IPS-18c (cell line): Measurements from ENCODE around the gene DSCAM.

Source experiments
- H3K4me3 ChIP-seq: 2 replicates; pipeline ENCODE4 v1.7.0; 2013; ENCODE audit warnings: low read depth, mild to moderate bottlenecking, low read length, moderate library complexity; ENCODE audit not compliant: insufficient read depth
- H3K9me3 ChIP-seq: one replicate; pipeline ENCODE4 v1.6.1; 2013; ENCODE audit warnings: mild to moderate bottlenecking, low read length, moderate library complexity; ENCODE audit not compliant: control insufficient read depth, insufficient read depth

The DSCAM gene

DNA sequence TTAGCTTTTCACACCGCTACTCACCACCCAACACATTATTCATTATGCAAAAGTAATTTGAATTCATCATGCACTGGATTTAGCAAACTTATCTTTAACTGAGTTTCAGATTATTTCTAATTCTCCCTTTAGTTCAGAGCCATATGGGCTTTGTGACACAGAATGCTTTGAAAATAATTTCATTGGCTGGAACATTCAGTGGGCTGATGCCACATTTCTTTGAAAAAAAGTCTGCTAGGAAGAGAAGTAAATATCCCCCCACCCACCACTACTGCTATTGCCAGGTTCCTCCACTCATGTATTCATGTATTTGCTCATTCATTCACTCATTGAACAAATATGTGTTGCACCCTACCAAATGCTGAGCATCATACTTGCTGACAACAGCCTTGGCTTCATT is 280.5 kb downstream of the DSCAM start:
- H3K9me3 ChIP-seq, result no peaks in the 10 kb centered on the region
- no peak overlapping the region for H3K4me3 ChIP-seq

DNA sequence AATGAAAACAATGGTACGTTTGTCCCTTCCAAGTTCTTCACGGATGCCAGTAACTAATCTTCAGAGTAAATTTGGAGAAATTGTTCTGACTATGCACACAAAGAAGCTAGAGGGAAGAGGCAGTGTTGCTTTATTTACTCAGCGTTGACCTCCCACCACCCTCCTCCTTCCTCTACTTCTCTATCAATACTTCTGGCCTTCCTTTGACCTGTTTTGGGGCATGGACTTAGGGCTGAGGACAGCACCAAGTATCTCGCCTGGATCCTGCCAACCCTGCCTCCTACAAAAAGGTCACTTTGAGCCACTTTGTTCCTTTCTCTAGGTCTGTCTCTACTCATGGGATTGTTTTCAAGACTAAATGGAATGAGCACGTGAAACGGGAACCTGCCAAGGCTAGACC is 282.6 kb downstream of the DSCAM start:
- H3K4me3 ChIP-seq, result no peak overlapping the region

DNA sequence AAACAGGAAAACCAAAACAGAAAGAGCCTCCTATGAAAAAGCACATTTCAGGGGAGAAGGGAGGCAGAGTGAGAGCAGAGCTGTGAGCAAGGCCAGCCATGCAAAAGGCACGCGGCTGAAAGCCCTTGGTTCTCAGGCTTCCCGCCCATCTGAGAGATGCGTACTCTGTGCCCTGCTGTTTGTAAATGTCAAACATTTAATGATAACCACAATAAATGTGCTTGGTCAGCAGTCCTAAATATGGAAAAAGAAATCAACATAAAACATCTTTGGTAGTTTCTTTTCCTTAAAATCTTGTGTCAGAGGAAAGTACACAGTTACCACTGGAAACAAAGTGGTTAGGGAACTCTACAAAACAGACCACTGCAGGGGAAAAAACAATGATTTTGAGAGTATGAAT is 283.1 kb downstream of the DSCAM start:
- no peaks in the 10 kb centered on the region for H3K9me3 ChIP-seq
- no peak overlapping the region for H3K4me3 ChIP-seq

More for the DNA sequence above, 282.6 kb downstream of the DSCAM start:
- H3K9me3 ChIP-seq, result no peaks in the 10 kb centered on the region

DNA sequence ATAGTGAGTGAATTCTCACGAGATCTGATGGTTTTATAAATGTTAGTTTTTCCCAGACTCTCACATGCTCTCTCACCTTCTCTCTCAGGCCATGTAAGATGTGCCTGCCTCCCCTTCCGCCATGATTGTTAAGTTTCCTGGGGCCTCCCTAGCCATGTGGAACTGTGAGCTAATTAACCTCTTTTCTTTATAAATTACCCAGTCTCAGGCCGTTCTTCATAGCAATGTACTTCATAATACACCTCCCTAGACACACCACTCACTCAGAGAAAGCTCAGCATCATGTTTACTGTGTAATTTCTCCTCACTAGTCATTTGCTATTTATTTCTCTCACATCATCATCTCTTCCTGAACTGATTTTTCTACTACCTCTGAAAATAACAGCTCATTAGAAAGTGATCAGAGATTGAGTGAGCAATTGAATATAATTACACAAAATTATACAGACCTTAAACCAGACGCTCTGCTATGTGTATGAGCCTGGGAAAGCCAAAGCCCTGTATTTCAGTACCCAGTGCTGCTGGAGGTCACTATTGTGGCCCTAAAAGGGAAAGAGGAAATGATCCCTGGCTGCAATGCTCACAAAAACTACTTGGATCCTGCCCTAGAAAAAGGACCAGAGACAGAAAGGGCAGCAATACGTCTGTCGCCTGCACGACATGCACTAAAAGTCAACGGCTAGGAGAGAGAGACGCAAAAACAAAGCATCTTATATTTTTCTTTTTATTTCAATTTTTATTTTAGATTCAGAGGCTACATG is 284.5 kb downstream of the DSCAM start:
- H3K9me3 ChIP-seq, result no peaks in the 10 kb centered on the region
- H3K4me3 ChIP-seq, result no peak overlapping the region

DNA sequence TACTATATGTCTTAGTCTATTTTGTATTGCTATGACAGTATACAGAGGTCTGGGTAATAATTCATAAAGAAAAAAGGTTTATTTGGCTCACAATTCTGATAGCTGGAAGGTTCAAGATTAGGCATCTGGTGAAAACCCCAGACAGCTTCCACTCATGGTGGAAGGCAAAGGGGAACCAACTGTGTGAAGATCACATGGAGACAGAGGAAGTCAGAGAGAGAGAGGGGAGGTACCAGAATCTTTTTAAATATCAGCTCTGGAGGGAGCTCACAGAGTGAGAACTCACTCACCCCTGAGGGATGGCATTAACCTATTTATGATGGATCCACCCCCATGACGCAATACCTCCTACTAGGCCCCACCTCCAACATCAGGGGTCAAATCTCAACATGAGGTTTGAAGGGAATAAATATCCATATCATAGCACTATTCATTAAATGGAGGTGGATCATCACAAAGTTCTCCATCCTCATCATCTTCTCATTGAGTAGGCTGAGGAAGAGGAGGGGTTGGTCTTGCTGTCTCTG is 290.5 kb downstream of the DSCAM start:
- H3K4me3 ChIP-seq, result no peak overlapping the region
- no peaks in the 10 kb centered on the region for H3K9me3 ChIP-seq

DNA sequence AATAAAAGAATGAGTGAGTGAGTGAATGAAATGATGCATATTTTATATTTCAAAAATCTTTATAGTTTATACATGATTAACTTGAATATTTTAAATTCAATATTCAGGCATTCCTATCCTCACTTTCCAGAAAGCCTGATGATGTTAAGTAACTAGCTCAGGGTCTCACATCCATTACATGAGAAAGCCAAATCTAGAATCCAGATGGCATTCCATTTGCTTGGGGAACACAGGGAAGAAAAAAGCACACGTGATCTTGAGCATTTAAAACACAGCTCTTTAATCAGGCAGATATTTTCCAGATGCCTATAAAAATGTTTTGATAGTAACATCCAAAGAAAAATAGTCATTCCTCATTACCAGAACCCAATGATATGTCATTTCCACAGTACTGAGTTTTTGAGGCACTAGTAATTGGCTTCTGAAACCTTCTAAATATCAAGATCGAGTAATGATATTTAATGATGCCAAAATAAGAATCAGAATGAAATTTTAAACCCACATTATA is 291.9 kb downstream of the DSCAM start:
- H3K9me3 ChIP-seq, result no peaks in the 10 kb centered on the region

DNA sequence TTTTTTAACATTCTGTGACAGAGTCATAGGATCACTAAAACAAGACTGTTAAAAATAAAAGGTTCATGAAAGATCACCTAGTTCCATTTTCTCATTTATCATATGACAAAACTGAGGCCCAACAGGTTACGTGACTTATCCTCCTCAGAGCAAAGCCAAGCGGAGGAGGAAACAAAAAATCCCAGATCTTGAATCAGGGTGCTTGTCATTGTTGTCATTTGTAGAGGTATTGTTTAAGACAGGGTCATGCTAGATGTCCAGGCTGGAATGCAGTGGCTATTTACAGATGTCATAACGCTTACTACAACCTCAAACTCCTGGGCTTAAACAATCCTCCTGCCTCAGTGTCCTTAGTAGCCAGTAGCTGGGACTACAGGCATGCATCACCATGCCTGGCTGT is 293.2 kb downstream of the DSCAM start:
- Histone ChIP-seq H3K9me3 (peaks cover 2% of the 10 kb centered on the region), H3K4me3 (no peak overlapping the region)

More for the DNA sequence above, 291.9 kb downstream of the DSCAM start:
- H3K4me3 ChIP-seq, result no peak overlapping the region

DNA sequence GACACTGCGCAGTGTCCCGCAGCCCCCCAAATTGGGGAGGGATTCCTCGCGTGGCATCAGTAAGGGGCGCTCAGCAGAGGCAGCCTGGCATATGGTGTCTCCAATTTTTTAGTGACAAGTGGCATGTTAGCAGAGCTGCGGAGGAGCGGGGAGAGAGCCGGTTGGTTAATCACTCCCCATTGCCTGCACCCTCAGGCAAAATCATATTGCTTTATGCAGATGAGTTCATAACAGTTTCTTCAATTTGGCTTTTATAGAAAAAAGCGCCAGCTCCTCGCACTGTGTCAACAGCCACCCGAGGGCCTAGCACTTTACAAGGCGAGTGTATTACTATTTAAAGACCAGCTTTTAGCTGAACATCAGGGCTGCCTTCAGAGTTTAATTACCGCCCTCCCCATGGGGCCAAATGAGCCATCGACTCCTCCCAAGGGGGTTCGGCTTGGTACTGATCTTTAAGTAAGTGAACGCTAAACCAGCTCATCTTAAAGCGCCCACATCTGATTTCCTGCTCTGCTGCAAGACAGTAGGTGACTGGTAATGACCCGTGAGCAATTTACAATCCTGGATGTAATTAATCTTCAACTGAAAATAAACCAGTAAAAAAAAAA is 298.9 kb downstream of the DSCAM start:
- H3K4me3 ChIP-seq, result no peak overlapping the region

DNA sequence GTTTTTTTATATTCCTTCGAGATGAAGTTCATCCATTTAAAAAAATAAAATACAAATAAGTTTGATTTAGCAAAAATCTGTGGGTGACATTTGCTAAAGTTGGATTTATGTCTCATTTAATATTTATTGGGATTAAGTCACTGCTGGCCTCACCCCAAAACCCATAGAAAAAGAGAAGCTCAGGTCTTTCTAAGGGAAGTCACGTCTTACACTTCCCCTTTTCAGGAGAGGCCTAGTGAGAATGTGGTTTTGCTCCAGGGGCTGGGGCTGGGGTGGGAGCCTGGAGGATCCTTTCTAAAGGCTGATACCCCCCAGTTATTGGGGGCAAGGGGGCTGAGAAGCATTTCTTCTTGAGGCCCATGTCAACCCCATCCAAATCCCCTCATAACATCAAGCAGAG is 300.3 kb downstream of the DSCAM start:
- H3K9me3 ChIP-seq, result peaks cover 2% of the 10 kb centered on the region
- H3K4me3 ChIP-seq, result no peak overlapping the region

More for the DNA sequence above, 298.9 kb downstream of the DSCAM start:
- H3K9me3 ChIP-seq, result peaks cover 2% of the 10 kb centered on the region

DNA sequence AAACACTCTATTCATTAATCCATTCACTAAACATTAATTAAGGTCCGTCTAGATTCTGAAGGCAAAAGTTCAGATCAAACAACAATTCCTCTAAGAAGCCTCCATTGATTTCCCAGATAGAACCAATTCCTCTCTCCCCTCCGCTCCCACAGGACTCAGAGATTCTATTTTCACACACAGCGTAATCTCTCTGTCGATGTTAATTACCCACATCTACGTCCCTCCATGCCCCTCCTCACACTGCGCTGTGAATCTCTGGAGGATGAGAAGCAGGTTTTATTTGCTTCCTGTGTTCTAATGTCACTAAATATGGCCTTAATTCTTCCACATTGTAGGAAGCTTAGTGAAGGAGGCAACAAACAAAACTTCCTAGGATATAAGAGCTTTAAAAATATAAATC is 306.7 kb downstream of the DSCAM start:
- Histone ChIP-seq H3K4me3 (no peak overlapping the region), H3K9me3 (no peaks in the 10 kb centered on the region)

DNA sequence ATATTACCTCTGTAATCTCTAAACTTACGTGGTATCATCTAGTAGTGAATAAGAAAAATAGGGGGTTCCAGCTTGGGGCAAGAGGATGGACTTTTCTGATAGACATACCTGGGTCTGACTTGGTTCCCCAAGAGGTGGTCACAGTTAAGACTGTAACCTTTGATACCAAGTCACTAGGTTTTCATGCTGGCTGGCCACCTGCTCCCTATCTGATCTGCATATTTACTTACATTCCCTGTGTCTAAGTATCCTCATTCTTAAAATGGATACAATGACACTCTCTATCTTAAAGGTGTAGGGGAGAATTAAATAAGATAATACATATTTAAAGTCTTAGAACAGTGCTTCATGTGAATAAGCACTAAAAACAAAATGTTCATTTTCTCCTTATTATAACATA is 312.1 kb downstream of the DSCAM start:
- no peaks in the 10 kb centered on the region for H3K9me3 ChIP-seq
- H3K4me3 ChIP-seq, result no peak overlapping the region

DNA sequence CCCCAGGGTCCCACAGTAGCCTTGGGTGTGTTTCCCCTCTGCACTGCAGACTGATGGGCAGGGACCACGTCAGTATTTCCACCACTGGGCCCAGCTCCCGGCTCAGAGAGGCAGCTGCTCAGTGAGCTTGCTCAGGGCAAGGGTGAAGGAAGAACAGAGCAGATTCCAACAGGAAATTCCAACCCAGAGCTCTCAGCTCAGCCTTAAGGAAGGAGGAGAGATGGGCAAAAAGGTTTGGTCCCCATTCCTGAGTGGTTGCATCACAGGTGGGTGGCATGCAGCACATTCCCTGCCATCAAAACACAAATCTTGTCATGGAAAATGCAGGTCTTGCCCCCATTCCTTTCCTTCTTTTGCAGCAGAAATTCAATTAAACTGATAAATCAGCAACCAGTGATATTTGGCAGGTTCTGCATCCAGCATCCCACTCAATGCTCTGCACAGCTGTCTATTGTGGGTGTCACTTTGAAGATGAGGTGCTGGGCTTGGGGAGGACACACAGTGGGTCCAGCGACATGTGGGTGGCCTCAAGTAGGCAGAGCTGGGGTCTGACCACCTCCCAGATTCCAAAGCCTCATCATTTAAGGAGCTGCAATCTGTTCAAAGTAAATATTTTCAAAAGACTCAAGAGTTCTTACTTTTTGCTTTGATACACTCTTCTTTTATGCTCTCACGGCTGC is 315.4 kb downstream of the DSCAM start:
- H3K9me3 ChIP-seq, result peaks cover 4% of the 10 kb centered on the region
- H3K4me3 ChIP-seq, result no peak overlapping the region

DNA sequence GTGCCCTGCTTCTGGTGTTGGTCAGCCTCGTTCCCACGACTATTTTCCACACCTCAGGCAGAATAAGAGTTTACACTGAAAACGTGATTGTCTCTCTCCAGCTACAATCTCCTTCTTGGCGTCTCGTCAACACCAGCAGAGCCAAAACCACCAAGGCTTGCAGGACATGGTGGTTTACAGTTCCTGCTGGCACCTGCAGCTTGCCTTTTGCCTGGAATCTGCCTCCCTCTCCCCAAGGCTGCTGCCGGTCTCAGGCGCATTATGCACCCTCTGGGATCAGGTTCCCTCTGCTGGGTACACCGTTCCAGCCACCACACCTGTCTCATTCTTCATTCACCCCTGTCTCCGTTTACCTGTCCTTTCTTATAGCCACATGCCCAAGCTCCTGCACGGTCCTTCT is 315.9 kb downstream of the DSCAM start:
- H3K4me3 ChIP-seq, result no peak overlapping the region

DNA sequence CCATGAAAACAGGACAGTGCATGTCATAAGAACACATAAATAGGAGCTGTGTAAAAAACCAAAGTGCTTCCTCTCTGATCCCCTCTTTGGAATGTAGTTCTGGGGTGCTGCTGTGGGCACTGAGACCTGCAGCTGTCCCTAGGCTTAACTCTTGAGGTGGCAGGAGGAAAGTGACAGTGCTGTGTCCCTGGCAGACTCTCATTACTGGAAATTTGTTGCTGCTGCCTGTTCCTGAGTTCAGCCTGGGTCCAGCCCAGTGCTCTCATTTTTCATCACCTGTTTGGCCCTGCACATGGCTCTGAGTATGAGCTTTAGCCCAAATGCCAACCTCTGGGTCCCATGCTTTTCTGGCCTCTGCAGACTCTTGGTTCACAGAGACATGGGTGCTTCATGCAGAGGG is 329.3 kb downstream of the DSCAM start:
- Histone ChIP-seq H3K9me3 (no peaks in the 10 kb centered on the region), H3K4me3 (no peak overlapping the region)

More for the DNA sequence above, 315.9 kb downstream of the DSCAM start:
- peaks cover 4% of the 10 kb centered on the region for H3K9me3 ChIP-seq

DNA sequence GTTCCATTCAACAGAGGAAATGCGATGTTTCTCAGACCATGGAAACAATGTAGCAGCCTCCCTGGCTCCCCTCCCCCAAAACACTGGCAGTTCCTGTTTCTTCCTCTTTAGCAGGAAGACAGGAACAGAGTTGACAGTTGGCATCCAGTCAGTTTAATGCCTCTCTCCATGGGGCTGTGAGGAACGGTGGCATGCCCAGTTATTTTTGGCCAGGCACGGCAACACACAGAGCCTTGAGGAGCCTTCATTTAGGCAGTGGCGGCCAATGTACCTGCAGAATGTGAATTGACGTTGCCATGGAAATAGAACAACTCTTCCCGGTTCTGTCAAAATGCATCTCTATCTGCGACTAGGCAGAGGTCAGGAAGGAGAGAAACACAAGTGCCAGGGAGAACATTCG is 330.6 kb downstream of the DSCAM start:
- H3K9me3 ChIP-seq, result no peaks in the 10 kb centered on the region
- no peak overlapping the region for H3K4me3 ChIP-seq

DNA sequence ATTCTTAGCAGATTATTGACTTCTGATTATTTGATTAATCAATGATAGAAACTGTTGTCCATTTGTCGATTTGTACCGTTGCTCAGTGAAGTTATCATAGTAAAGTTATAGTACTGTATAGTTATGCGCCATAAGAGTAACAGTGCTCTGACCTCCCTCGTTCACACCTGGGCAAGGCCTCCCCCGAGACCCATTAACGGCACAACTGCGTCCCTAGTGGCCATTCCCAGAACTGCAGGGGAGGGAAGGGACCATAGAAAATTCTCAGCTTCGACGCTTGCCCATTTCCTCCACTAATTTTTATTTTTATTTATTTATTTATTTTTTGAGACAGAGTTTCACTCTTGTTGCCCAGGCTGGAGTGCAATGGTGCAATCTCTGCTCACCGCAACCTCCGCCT is 334.4 kb downstream of the DSCAM start:
- H3K9me3 ChIP-seq, result no peaks in the 10 kb centered on the region
- H3K4me3 ChIP-seq, result no peak overlapping the region

DNA sequence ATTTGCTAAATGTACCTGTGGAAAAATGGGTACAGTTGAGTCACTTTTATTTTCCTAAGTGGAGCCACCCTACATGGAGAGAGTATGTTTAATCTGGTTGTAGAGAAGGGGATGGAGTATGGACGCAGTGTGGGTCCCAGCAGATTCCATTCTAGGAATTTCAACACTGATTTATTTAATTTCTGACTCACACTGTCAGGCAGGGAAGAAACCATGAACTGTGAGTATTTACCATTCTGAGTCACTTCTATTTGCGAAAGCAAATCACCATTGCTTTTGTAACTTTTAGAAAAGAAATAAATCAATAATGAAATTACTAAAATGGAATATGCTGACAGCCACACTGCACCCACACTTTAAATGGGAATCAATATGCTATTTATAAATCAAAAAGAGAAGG is 339.0 kb downstream of the DSCAM start:
- Histone ChIP-seq H3K4me3 (no peak overlapping the region), H3K9me3 (no peaks in the 10 kb centered on the region)

DNA sequence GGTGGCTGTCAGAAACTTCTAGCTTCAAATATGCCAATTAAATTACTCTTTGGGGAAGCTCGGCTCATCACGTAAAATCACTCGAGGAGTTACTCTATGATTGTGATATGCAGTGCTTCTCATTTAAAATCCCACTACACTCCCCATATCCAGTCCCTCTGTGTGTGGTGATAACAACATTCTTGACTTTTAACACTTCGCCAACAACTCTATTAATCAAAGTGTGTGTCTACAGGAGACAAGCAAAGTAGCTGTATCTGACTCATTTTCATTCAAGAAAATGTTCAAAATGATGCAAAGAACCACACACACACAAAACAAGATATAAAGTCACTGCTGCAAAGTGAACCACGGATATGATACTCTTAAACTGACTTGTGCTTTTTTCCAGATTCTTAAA is 341.3 kb downstream of the DSCAM start:
- Histone ChIP-seq H3K9me3 (no peaks in the 10 kb centered on the region), H3K4me3 (no peak overlapping the region)
